Measurements from ENCODE around the gene SH3TC2.

- TF ChIP-seq CTCF (optimal IDR thresholded peaks at IDR 0.05 in 1 of 3, IDR thresholded peaks at IDR 0.05 in 1 of 3, conservative IDR thresholded peaks at IDR 0.05 in 1 of 3; ENCODE audit: extremely low read depth in 1 of 3, insufficient read depth in 2 of 3, low read length in 3 of 3) (no peak), EZH2 (IDR thresholded peaks at IDR 0.05; ENCODE audit: low read length) (no peak)
These were observed 43.9 kb downstream of the SH3TC2 start for GRCh38 chr5:149018909-149019443.

Data from keratinocyte (primary cell).